WTC11 (cell line): Measurements from ENCODE around the gene RMRP. TPM values are rescaled to one million over a fixed set of nuclear protein-coding genes. Genes with fewer than 3 reads are reported as not detected.
A peak's percentile ranks its signal among the peaks of the same experiment; 100 is the strongest.

Experiments
- ATAC-seq: fragments of 200-7000 bp; cut with Tn5 transposase; 2 replicates; pipeline ENCODE4 v1.10.0; 2021; ENCODE audit warnings: mild to moderate bottlenecking, moderate library complexity
- CTCF ChIA-PET: fragments of 300-600 bp; sonication (Branson Sonifier 250); formaldehyde crosslinking; loops from one replicate; lab custom pipeline; 2021; ENCODE audit warnings: antibody characterized with exemption; lab: Charles Lee
- POLR2A ChIA-PET: fragments of 350-600 bp; sonication (Branson Sonifier 250); formaldehyde crosslinking; loops from one replicate; lab custom pipeline; 2021; ENCODE audit warnings: antibody characterized with exemption; lab: Charles Lee
- DNase-seq: peaks from one replicate; pipeline ENCODE4 v3.0.0; 2021; ENCODE audit warnings: low spot score
- H3K27ac Mint-ChIP-seq: 2 replicates; pipeline ENCODE4 v1.8.0; 2021; ENCODE audit warnings: mixed read lengths
- H3K27me3 Mint-ChIP-seq: 2 replicates; pipeline ENCODE4 v1.8.0; 2021; ENCODE audit warnings: low read depth, mild to moderate bottlenecking, moderate library complexity, mixed read lengths
- H3K36me3 Mint-ChIP-seq: 2 replicates; pipeline ENCODE4 v1.8.0; 2021; ENCODE audit warnings: mixed read lengths
- H3K4me1 Mint-ChIP-seq: 2 replicates; pipeline ENCODE4 v1.8.0; 2022; ENCODE audit warnings: mixed read lengths
- H3K4me3 Mint-ChIP-seq: 2 replicates; pipeline ENCODE4 v1.8.0; 2021; ENCODE audit warnings: mild to moderate bottlenecking, moderate library complexity, mixed read lengths
- H3K9me3 Mint-ChIP-seq: 2 replicates; pipeline ENCODE4 v1.8.0; 2021; ENCODE audit warnings: mixed read lengths
- CREM ChIP-seq: sonication (generic); formaldehyde crosslinking; IDR thresholded peaks from 2 replicates; pipeline ENCODE4 v1.8.1; 2022; ENCODE audit warnings: mild to moderate bottlenecking, missing genetic modification reagents, moderate library complexity
- ESRRA ChIP-seq: sonication (generic); formaldehyde crosslinking; IDR thresholded peaks from 2 replicates; pipeline ENCODE4 v1.8.1; 2022; ENCODE audit warnings: mild to moderate bottlenecking, missing genetic modification reagents, borderline replicate concordance
- ETV6 ChIP-seq: sonication (generic); formaldehyde crosslinking; IDR thresholded peaks from 2 replicates; pipeline ENCODE4 v1.8.1; 2022; ENCODE audit warnings: mild to moderate bottlenecking, missing genetic modification reagents
- MXD4 ChIP-seq: fragments of 250-450 bp; sonication (Bioruptor Pico); IDR thresholded peaks from 2 replicates; pipeline ENCODE4 v1.8.0; 2021; ENCODE audit warnings: mild to moderate bottlenecking, moderate library complexity, borderline replicate concordance
- MYBL2 ChIP-seq: sonication (generic); formaldehyde crosslinking; IDR thresholded peaks from 2 replicates; pipeline ENCODE4 v1.8.1; 2023; ENCODE audit warnings: mild to moderate bottlenecking, moderate library complexity, missing genetic modification reagents
- NR3C1 ChIP-seq: sonication (generic); formaldehyde crosslinking; conservative IDR thresholded peaks from 2 replicates; pipeline ENCODE4 v1.8.1; 2023; ENCODE audit warnings: low read depth, mild to moderate bottlenecking, missing genetic modification reagents
- SOX15 ChIP-seq: fragments of 250-450 bp; sonication (Bioruptor Pico); IDR thresholded peaks from 2 replicates; pipeline ENCODE4 v1.9.0; 2021; ENCODE audit warnings: mild to moderate bottlenecking
- TEAD1 ChIP-seq: sonication (generic); formaldehyde crosslinking; IDR thresholded peaks from 2 replicates; pipeline ENCODE4 v1.8.0; 2022; ENCODE audit warnings: mild to moderate bottlenecking, missing genetic modification reagents
- TEAD4 ChIP-seq: sonication (generic); formaldehyde crosslinking; IDR thresholded peaks from 2 replicates; pipeline ENCODE4 v1.8.0; 2022; ENCODE audit warnings: mild to moderate bottlenecking, missing genetic modification reagents
- TP53 ChIP-seq: sonication (generic); formaldehyde crosslinking; IDR thresholded peaks from 2 replicates; pipeline ENCODE4 v1.8.1; 2023; ENCODE audit warnings: mild to moderate bottlenecking, missing genetic modification reagents
- ZNF121 ChIP-seq: sonication (generic); formaldehyde crosslinking; IDR thresholded peaks from 2 replicates; pipeline ENCODE4 v1.8.0; 2023; ENCODE audit warnings: missing genetic modification reagents
- ZNF232 ChIP-seq: sonication (generic); formaldehyde crosslinking; IDR thresholded peaks from 2 replicates; pipeline ENCODE4 v1.8.0; 2022; ENCODE audit warnings: mild to moderate bottlenecking, missing genetic modification reagents
- ZNF416 ChIP-seq: fragments of 250-450 bp; sonication (Bioruptor Pico); IDR thresholded peaks from 2 replicates; pipeline ENCODE4 v1.9.0; 2021; ENCODE audit warnings: mild to moderate bottlenecking, inconsistent platforms
- ZNF671 ChIP-seq: fragments of 250-450 bp; sonication (Bioruptor Pico); IDR thresholded peaks from 2 replicates; pipeline ENCODE4 v1.8.0; 2021; ENCODE audit warnings: mild to moderate bottlenecking
- total RNA-seq: library from RNA; stranded (reverse); gene quantifications from 3 replicates; pipeline ENCODE4 v1.2.3, GENCODE V29; 2021
- TF ChIP-seq, protein P1 (sequence below): sonication (generic); formaldehyde crosslinking; IDR thresholded peaks from 2 replicates; pipeline ENCODE4 v1.8.1; 2022; ENCODE audit warnings: low read depth, missing genetic modification reagents, borderline replicate concordance
- TF ChIP-seq, protein P2 (sequence below): sonication (generic); formaldehyde crosslinking; IDR thresholded peaks from 2 replicates; pipeline ENCODE4 v1.8.0; 2022; ENCODE audit warnings: mild to moderate bottlenecking, missing genetic modification reagents
- TF ChIP-seq, protein P3 (sequence below): fragments of 250-450 bp; sonication (Bioruptor Pico); IDR thresholded peaks from 2 replicates; pipeline ENCODE4 v1.9.0; 2021; ENCODE audit warnings: mild to moderate bottlenecking, borderline replicate concordance
- TF ChIP-seq, protein P4 (sequence below): sonication (generic); formaldehyde crosslinking; IDR thresholded peaks from 2 replicates; pipeline ENCODE4 v1.8.0; 2023; ENCODE audit warnings: missing genetic modification reagents, mild to moderate bottlenecking, borderline replicate concordance

Gene RMRP
- total RNA-seq, 1 experiment from 2014 or later: 25,958 TPM

DNA sequence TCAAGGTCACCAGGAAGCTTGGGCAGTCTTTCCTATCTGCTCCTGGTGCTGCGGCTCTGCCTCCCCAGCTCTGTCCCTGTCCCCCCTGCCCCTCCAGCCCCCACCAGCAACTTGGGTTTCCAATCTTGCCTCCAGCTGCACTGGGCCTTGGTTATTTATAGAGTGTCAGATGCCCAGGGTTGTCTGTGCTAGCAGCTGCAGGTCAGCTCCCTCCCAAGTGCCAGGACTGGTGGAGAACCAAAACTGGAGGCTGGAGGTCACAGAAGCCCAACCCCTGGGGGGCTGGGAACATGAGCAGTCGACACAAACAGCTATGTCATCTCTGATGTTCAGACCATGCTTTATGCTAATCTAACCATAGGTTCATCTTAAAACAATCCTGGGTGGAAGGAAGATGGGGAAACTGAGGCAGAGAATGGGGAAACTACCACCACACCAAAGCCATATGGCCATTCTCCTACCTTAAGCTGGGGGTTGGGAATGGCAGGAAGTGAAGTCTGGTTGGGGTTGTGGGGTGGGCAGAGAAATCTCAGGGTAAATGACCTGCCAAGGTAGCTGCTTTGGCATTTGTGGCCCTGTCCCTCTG is 30.2 kb upstream of the RMRP start:
- no peak overlapping the region for H3K27ac Mint-ChIP-seq
- H3K36me3 Mint-ChIP-seq: peaks cover 30% of the 10 kb centered on the region
- ChIA-PET CTCF (interaction anchor here (0.7 to 6.8 kb wide), 7 partner anchors 8 to 84 kb away, joined by 3 to 49 read pairs (median 18); partner anchors contain the start of genes ARHGEF39 and CCDC107), POLR2A (interaction anchor here (1.1 to 5.2 kb wide), 3 partner anchors 23 to 42 kb away, joined by 4 to 38 read pairs (median 4); partner anchors contain the start of genes ARHGEF39, CCDC107 and RMRP)
- no peaks in the 10 kb centered on the region for H3K9me3 Mint-ChIP-seq
- DNase-seq (no peak), ATAC-seq (no peak)
- H3K27me3 Mint-ChIP-seq: no peaks in the 10 kb centered on the region
- peak overlapping the region; percentile 91 for H3K4me3 Mint-ChIP-seq
- H3K4me1 Mint-ChIP-seq: peaks cover 23% of the 10 kb centered on the region
- TF ChIP-seq CREM (CRISPR knock-in tag): no peak
- no peak for TF ChIP-seq NR3C1
- TF ChIP-seq MYBL2 (CRISPR knock-in tag): no peak

DNA sequence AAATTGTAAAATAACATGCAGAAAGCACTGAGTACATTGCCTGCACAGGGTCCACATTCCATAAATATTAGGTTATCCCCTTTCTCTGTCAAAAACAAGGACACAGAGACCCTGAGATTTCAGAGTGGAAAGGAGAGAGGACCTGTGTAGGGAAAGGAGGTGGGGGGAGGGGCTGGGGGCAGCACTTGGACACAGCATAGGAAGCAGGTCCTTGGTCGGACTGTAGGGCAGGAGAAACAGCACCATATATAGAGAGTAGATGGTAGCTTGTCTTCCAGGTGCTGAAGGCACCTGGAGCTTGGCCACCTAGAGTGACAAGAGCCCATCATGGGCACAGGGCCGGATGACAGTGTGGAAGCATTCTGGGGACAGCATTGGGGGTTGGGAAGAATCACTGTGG is 29.5 kb upstream of the RMRP start:
- no peaks in the 10 kb centered on the region for H3K27me3 Mint-ChIP-seq
- peaks cover 37% of the 10 kb centered on the region for H3K36me3 Mint-ChIP-seq
- H3K4me3 Mint-ChIP-seq: peak overlapping the region; percentile 48
- ChIA-PET POLR2A (interaction anchor here (0.6 kb wide), 1 partner anchor 72 kb away, joined by 5 read pairs; no protein-coding TSS in a partner anchor), CTCF (interaction anchor here (0.7 to 6.8 kb wide), 4 partner anchors 7 to 84 kb away, joined by 3 to 49 read pairs (median 14); no protein-coding TSS in a partner anchor)
- H3K27ac Mint-ChIP-seq: peak overlapping the region; percentile 55; the same call in 1 of the 2 replicates
- DNase-seq (no peak), ATAC-seq (no peak)
- H3K4me1 Mint-ChIP-seq: peaks cover 23% of the 10 kb centered on the region
- TF ChIP-seq TEAD4 (no peak), ZNF232 (CRISPR knock-in tag) (no peak), ZNF121 (no peak), TEAD1 (no peak), MXD4 (CRISPR knock-in tag) (no peak)
- TF ChIP-seq, protein P1, sequence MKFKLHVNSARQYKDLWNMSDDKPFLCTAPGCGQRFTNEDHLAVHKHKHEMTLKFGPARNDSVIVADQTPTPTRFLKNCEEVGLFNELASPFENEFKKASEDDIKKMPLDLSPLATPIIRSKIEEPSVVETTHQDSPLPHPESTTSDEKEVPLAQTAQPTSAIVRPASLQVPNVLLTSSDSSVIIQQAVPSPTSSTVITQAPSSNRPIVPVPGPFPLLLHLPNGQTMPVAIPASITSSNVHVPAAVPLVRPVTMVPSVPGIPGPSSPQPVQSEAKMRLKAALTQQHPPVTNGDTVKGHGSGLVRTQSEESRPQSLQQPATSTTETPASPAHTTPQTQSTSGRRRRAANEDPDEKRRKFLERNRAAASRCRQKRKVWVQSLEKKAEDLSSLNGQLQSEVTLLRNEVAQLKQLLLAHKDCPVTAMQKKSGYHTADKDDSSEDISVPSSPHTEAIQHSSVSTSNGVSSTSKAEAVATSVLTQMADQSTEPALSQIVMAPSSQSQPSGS (CRISPR knock-in tag): no peak
- TF ChIP-seq, protein P2, sequence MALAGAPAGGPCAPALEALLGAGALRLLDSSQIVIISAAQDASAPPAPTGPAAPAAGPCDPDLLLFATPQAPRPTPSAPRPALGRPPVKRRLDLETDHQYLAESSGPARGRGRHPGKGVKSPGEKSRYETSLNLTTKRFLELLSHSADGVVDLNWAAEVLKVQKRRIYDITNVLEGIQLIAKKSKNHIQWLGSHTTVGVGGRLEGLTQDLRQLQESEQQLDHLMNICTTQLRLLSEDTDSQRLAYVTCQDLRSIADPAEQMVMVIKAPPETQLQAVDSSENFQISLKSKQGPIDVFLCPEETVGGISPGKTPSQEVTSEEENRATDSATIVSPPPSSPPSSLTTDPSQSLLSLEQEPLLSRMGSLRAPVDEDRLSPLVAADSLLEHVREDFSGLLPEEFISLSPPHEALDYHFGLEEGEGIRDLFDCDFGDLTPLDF (CRISPR knock-in tag): no peak
- no peaks in the 10 kb centered on the region for H3K9me3 Mint-ChIP-seq

DNA sequence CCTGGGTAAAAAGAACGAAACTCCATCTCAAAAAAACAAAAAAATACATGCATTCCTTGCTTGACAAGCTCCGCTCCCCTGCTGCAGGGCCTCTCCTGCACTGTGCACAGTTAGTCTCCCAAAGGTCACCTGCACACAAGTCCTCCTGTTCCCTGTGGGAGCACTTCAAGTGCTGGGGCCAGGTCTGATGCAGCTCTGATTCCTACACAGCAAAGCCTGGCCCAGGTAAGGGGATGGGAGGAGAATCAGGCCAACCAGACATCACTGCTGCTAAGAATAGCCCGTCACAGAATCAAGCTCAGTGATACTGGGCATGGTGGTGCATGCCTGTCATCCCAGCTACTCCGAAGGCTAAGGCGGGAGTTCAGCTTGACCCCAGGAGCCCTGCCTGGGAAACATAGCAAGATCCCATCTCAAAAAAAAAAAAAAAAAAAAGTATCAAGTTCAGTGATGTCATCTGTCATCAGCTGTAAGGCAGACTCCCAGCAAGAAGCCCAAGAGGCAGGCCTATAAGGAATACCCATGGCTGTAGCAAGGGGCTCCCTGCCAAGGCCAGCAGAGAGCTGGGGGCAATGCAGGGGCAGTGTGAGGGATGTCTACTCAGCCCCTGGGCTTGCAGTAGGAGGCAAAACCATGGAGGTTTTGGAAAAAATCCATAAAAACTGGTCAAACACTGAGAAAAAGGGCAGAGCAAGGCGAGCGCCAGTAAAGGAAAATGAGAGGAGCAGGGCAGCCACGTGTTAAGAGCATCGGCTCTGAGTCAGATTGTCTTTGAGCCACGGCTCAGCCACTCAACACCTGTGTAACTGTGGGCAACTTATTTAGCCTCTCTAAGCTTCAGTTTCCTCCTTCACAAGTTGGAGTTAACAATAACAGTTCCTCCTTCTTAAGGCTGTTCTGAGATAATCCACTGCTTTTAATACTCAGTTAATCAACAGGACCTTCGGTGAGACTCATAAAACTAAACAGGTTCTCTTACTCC is 28.7 kb upstream of the RMRP start:
- CTCF ChIA-PET: interaction anchor here (0.6 to 6.8 kb wide), 4 partner anchors 10 to 1061 kb away, joined by 3 to 49 read pairs (median 12); partner anchors contain the start of genes CCDC107 and RMRP
- peak overlapping the region; percentile 41; the same call in 1 of the 2 replicates for H3K27ac Mint-ChIP-seq
- H3K4me1 Mint-ChIP-seq: peaks cover 19% of the 10 kb centered on the region
- DNase-seq: no peak
- no peak for ATAC-seq
- POLR2A ChIA-PET: interaction anchor here (0.6 to 2.3 kb wide), 3 partner anchors 10 to 73 kb away, joined by 5 to 10 read pairs (median 9); no protein-coding TSS in a partner anchor
- no peaks in the 10 kb centered on the region for H3K27me3 Mint-ChIP-seq
- no peaks in the 10 kb centered on the region for H3K9me3 Mint-ChIP-seq
- peaks cover 41% of the 10 kb centered on the region for H3K36me3 Mint-ChIP-seq
- no peak overlapping the region for H3K4me3 Mint-ChIP-seq
- TF ChIP-seq ZNF416 (CRISPR knock-in tag): no peak
- no peak for TF ChIP-seq ZNF671 (CRISPR knock-in tag)
- TF ChIP-seq ETV6: no peak
- no peak for TF ChIP-seq TP53
- TF ChIP-seq ESRRA (CRISPR knock-in tag): no peak
- no peak for TF ChIP-seq TEAD1
- no peak for TF ChIP-seq MXD4 (CRISPR knock-in tag)
- TF ChIP-seq, protein P3, sequence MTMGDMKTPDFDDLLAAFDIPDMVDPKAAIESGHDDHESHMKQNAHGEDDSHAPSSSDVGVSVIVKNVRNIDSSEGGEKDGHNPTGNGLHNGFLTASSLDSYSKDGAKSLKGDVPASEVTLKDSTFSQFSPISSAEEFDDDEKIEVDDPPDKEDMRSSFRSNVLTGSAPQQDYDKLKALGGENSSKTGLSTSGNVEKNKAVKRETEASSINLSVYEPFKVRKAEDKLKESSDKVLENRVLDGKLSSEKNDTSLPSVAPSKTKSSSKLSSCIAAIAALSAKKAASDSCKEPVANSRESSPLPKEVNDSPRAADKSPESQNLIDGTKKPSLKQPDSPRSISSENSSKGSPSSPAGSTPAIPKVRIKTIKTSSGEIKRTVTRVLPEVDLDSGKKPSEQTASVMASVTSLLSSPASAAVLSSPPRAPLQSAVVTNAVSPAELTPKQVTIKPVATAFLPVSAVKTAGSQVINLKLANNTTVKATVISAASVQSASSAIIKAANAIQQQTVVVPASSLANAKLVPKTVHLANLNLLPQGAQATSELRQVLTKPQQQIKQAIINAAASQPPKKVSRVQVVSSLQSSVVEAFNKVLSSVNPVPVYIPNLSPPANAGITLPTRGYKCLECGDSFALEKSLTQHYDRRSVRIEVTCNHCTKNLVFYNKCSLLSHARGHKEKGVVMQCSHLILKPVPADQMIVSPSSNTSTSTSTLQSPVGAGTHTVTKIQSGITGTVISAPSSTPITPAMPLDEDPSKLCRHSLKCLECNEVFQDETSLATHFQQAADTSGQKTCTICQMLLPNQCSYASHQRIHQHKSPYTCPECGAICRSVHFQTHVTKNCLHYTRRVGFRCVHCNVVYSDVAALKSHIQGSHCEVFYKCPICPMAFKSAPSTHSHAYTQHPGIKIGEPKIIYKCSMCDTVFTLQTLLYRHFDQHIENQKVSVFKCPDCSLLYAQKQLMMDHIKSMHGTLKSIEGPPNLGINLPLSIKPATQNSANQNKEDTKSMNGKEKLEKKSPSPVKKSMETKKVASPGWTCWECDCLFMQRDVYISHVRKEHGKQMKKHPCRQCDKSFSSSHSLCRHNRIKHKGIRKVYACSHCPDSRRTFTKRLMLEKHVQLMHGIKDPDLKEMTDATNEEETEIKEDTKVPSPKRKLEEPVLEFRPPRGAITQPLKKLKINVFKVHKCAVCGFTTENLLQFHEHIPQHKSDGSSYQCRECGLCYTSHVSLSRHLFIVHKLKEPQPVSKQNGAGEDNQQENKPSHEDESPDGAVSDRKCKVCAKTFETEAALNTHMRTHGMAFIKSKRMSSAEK (CRISPR knock-in tag): no peak
- TF ChIP-seq SOX15 (CRISPR knock-in tag): no peak
- TF ChIP-seq, protein P4, sequence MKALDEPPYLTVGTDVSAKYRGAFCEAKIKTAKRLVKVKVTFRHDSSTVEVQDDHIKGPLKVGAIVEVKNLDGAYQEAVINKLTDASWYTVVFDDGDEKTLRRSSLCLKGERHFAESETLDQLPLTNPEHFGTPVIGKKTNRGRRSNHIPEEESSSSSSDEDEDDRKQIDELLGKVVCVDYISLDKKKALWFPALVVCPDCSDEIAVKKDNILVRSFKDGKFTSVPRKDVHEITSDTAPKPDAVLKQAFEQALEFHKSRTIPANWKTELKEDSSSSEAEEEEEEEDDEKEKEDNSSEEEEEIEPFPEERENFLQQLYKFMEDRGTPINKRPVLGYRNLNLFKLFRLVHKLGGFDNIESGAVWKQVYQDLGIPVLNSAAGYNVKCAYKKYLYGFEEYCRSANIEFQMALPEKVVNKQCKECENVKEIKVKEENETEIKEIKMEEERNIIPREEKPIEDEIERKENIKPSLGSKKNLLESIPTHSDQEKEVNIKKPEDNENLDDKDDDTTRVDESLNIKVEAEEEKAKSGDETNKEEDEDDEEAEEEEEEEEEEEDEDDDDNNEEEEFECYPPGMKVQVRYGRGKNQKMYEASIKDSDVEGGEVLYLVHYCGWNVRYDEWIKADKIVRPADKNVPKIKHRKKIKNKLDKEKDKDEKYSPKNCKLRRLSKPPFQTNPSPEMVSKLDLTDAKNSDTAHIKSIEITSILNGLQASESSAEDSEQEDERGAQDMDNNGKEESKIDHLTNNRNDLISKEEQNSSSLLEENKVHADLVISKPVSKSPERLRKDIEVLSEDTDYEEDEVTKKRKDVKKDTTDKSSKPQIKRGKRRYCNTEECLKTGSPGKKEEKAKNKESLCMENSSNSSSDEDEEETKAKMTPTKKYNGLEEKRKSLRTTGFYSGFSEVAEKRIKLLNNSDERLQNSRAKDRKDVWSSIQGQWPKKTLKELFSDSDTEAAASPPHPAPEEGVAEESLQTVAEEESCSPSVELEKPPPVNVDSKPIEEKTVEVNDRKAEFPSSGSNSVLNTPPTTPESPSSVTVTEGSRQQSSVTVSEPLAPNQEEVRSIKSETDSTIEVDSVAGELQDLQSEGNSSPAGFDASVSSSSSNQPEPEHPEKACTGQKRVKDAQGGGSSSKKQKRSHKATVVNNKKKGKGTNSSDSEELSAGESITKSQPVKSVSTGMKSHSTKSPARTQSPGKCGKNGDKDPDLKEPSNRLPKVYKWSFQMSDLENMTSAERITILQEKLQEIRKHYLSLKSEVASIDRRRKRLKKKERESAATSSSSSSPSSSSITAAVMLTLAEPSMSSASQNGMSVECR: no peak
